Esophagus squamous epithelium (tissue), 5 donors: ENCODE results near the gene ESR2. TPM values are rescaled to one million over a fixed set of nuclear protein-coding genes. Genes with fewer than 3 reads are reported as not detected.

Source experiments
- DNase-seq: peaks from one replicate; lab custom pipeline; 2025; lab: John Stamatoyannopoulos, UW
- H3K27ac ChIP-seq, 4 donors: fragments of 200-600 bp; sonication (generic); one replicate each; pipeline ENCODE4 v1.5.1; 2016 to 2019; ENCODE audit warnings: mild to moderate bottlenecking in 1 of 4
- H3K27me3 ChIP-seq, 4 donors: fragments of 200-600 bp; sonication (generic); 1 replicate in 3 of 4; 2 replicates in 1 of 4; pipeline versions ENCODE4 v1.5.1 to v1.6.0; 2017 to 2021; ENCODE audit warnings: antibody characterized with exemption in 1 of 4
- H3K36me3 ChIP-seq, 3 donors: fragments of 200-600 bp; sonication (generic); one replicate each; pipeline ENCODE4 v1.5.1; 2016 to 2019
- H3K4me1 ChIP-seq, 3 donors: fragments of 200-600 bp; sonication (generic); one replicate each; pipeline ENCODE4 v1.5.1; 2017 to 2019
- H3K4me3 ChIP-seq, 4 donors: fragments of 200-600 bp; sonication (generic); 1 replicate in 3 of 4; 2 replicates in 1 of 4; pipeline ENCODE4 v1.5.1; 2016 to 2019; ENCODE audit warnings: mild to moderate bottlenecking in 2 of 4, moderate library complexity in 1 of 4
- H3K9me3 ChIP-seq, 3 donors: fragments of 200-600 bp; sonication (generic); one replicate each; pipeline ENCODE4 v1.5.1; 2016 to 2019
- CTCF ChIP-seq, 6 experiments: fragments of 450-650 bp in 4 of 6; fragments of 200-600 bp in 2 of 6; sonication (generic) in 2 of 6; IDR thresholded peaks; one replicate each; pipeline ENCODE4 v1.5.1; 2016 to 2019; ENCODE audit warnings: antibody characterized with exemption in 6 of 6, mild to moderate bottlenecking in 4 of 6, moderate library complexity in 4 of 6
- POLR2A ChIP-seq, 4 donors: fragments of 450-650 bp; IDR thresholded peaks; one replicate each; pipeline ENCODE4 v1.6.1; 2017; ENCODE audit warnings: antibody characterized with exemption in 4 of 4, mild to moderate bottlenecking in 4 of 4, moderate library complexity in 3 of 4
- WGBS, 2 donors: methylation state at CpG; one replicate each; pipeline ENCODE4 v1.1.5; 2018; 5-methylcytosine and 5-hydroxymethylcytosine counted together
- intact Hi-C: fragments of 100-400 bp; cut with DNase I; formaldehyde crosslinking; loops from one replicate; pipeline ENCODE4 v1.15.0; 2022
- total RNA-seq, 4 donors: library from RNA; depleted of rRNA; stranded (reverse); fragments of >200 nt; gene quantifications; one replicate each; pipeline ENCODE4 v1.1.0, GENCODE V29; 2016
- donor health status: DM: yes; HTN: yes; CAD: no.

The ESR2 gene
- 1 to 10 TPM in 1 of 4 donors, under 1 TPM in 2, not detected in 1; 0.29 to 2.7 (median 0.31) TPM for total RNA-seq

DNA sequence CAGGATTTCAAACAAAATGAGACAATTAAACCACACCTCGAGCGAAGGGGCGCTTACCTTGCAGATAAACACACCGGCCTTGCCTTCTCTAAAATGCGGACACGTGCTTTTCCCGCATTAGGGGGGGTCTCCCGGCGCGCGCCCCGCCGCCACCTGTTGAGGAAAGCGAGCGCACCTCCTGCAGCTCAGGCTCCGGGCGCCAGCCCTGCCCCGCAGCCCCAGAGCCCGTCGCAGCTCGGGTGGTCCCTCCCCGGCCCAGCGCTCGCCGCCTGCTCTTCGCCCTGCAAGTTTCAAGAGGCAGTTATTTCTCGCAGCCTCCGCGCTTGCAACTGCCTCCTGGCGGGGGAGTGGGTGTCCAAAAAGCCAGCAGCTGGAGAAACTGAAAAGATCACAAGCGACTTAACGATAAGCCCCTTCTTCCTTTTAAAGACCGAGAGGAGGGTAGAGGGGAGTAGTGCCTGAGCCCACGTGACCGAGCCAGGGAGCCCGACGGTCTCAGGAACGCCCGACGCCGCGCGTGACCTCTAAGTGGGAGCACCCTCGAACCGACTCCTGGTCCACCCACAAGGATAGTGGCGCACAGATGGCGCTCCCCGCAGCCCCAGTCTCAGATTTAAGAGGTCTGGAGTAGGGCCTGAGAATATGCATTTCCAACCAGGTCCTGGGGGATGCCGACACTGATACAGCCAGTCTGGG, at the start of gene ESR2:
Gene ESR2 (minus strand): TSS at position 396 of the 696 bp plus-strand sequence. CDS start 11,386 bp downstream, outside the sequence.
- Histone ChIP-seq H3K4me3 (peak within 1 kb of the TSS; percentile 24 to 63 (median 42)), H3K27ac (peak within 1 kb of the TSS in 1 of 4 donors; percentile 7), H3K4me1 (peaks cover 6 to 28% (median 15%) of the 10 kb centered on the region in 3 donors), H3K9me3 (no peaks in the 10 kb centered on the region), H3K36me3 (no peaks in the 10 kb centered on the region), H3K27me3 (peaks cover 0 to 40% (median 4%) of the 10 kb centered on the region in 4 donors)
- TF ChIP-seq POLR2A (IDR thresholded peaks at IDR 0.05) = no peak
- TF ChIP-seq CTCF (IDR thresholded peaks at IDR 0.05) = peak in 1 of 6 experiments; percentile 21
- intact Hi-C loops = no loop called here
- DNase-seq = no peak
- 3 to 4% methylated on average over 18 to 25 of the region's 49 CpGs for WGBS, 2 donors

DNA sequence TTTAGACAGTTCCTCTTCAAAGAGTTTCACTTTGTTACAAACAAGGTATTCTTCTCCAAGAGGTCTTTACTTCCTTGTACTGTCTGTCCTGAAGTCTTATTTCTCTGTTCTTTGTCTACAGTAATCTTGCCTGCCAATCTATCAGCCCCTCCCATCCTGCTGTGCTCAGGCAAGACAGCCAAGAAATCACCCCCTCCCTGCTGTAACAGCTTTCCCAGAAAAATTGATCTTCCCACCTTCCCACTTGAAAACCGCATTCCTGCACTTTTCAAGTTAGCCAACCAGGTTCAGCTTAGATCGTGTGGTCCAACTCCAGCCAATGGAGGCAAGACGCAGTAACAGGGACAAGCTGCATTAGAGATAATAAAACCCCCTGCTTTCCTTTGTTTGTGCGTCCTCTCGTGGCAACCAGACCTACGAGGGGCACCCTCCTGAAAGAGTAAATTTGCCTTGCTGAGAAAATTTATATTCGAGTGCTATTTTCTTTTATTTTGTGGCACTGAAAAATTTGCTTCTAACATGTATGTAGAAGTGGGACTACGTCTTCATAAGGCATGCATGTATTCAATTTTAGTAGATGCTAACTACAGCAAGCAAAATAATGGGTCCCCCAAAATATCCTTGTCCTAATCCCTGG, 46.5 kb upstream of the ESR2 start:
- 92 to 94% methylated on average over 8 of the region's 8 CpGs for WGBS, 2 donors
- Histone ChIP-seq H3K4me1 (peaks cover 4 to 21% (median 4%) of the 10 kb centered on the region in 3 donors), H3K4me3 (no peak overlapping the region), H3K27me3 (no peaks in the 10 kb centered on the region), H3K27ac (no peak overlapping the region), H3K9me3 (peaks cover 0 to 14% (median 0%) of the 10 kb centered on the region in 3 donors), H3K36me3 (no peaks in the 10 kb centered on the region)
- DNase-seq = no peak
- TF ChIP-seq POLR2A (IDR thresholded peaks at IDR 0.05) (no peak), CTCF (IDR thresholded peaks at IDR 0.05) (no peak)
- intact Hi-C loops = no loop called here

GRCh38 chr14:64338616-64339316, 44.6 kb upstream of the ESR2 start:
- peak overlapping the region; percentile 53 to 84 (median 71) for H3K4me3 ChIP-seq
- peaks cover 0 to 14% (median 0%) of the 10 kb centered on the region in 3 donors for H3K9me3 ChIP-seq
- TF ChIP-seq POLR2A (IDR thresholded peaks at IDR 0.05) (peak in 3 of 4 donors; percentile 43 to 74 (median 74)), CTCF (IDR thresholded peaks at IDR 0.05) (peak in 1 of 6 experiments; percentile 8)
- no peaks in the 10 kb centered on the region for H3K36me3 ChIP-seq
- 0 to 4% methylated on average over 22 to 25 of the region's 49 CpGs for WGBS, 2 donors
- peaks cover 4 to 21% (median 4%) of the 10 kb centered on the region in 3 donors for H3K4me1 ChIP-seq
- no peaks in the 10 kb centered on the region for H3K27me3 ChIP-seq
- intact Hi-C loops = no loop called here
- H3K27ac ChIP-seq = peak overlapping the region; percentile 84 to 94 (median 88)
- peak; percentile 79 for DNase-seq

GRCh38 chr14:64337888-64338615, 43.9 kb upstream of the ESR2 start:
- intact Hi-C loops = no loop called here
- Histone ChIP-seq H3K27me3 (no peaks in the 10 kb centered on the region), H3K36me3 (no peaks in the 10 kb centered on the region), H3K9me3 (peaks cover 0 to 14% (median 0%) of the 10 kb centered on the region in 3 donors), H3K4me1 (peaks cover 4 to 21% (median 4%) of the 10 kb centered on the region in 3 donors), H3K27ac (peak overlapping the region; percentile 84 to 94 (median 88)), H3K4me3 (peak overlapping the region; percentile 53 to 84 (median 71))
- DNase-seq = no peak
- 0 to 3% methylated on average over 6 to 12 of the region's 49 CpGs for WGBS, 2 donors
- TF ChIP-seq CTCF (IDR thresholded peaks at IDR 0.05) (no peak), POLR2A (IDR thresholded peaks at IDR 0.05) (peak in 1 of 4 donors; percentile 43)
